ENCODE results near the gene BCKDK.
"Not testable (repeated sequence)": the region's sequence is repeated elsewhere in the genome, so short reads cannot be mapped to it uniquely, and the experiment has no call there.

Gene BCKDK

GRCh38 chr16:31142109-31143010 lies 34.2 kb downstream of the BCKDK start:
- peak; percentile 93 for DNase-seq (ENCODE audit: low read depth)

GRCh38 chr16:31143011-31143693 lies 35.0 kb downstream of the BCKDK start:
- no peak for DNase-seq (ENCODE audit: low read depth)

GRCh38 chr16:31143694-31144148 lies 35.5 kb downstream of the BCKDK start:
- no peak for DNase-seq (ENCODE audit: low read depth)

GRCh38 chr16:31144418-31144817 lies 36.2 kb downstream of the BCKDK start:
- DNase-seq (ENCODE audit: low read depth): not testable (repeated sequence)

GRCh38 chr16:31145398-31145990 lies 37.3 kb downstream of the BCKDK start:
- no peak for DNase-seq (ENCODE audit: low read depth)

- DNase-seq (ENCODE audit: low read depth): no peak
Measured at GRCh38 chr16:31147574-31147973, 39.4 kb downstream of the BCKDK start.

- no peak for DNase-seq (ENCODE audit: low read depth)
Measured at GRCh38 chr16:31148281-31148728, 40.1 kb downstream of the BCKDK start.

- no peak for DNase-seq (ENCODE audit: low read depth)
Measured at GRCh38 chr16:31148896-31149295, 40.7 kb downstream of the BCKDK start.

GRCh38 chr16:31149332-31149731 lies 41.1 kb downstream of the BCKDK start:
- DNase-seq (ENCODE audit: low read depth): no peak

GRCh38 chr16:31149894-31150890 lies 42.0 kb downstream of the BCKDK start, which contains the start of gene PRSS36:
Gene PRSS36 (minus strand): TSS chr16:31150066. CDS start chr16:31150035, 31 bp downstream.
- no peak for DNase-seq (ENCODE audit: low read depth)

- not testable (repeated sequence) for DNase-seq (ENCODE audit: low read depth)
Measured at GRCh38 chr16:31150976-31151375, 42.8 kb downstream of the BCKDK start.

- DNase-seq (ENCODE audit: low read depth): no peak
Measured at GRCh38 chr16:31157136-31157535, 49.0 kb downstream of the BCKDK start.
